Neuron (in vitro differentiated cells): ENCODE results near the gene ZNF273.
"Not testable (repeated sequence)": the region's sequence is repeated elsewhere in the genome, so short reads cannot be mapped to it uniquely, and the experiment has no call there.

ENCODE experiments used
- H2AFZ ChIP-seq: one replicate; pipeline ENCODE4 v1.6.1; 2013; ENCODE audit warnings: low read depth, mild to moderate bottlenecking, inconsistent platforms, low read length, moderate library complexity
- H3K27me3 ChIP-seq: one replicate; pipeline ENCODE4 v1.6.1; 2013; ENCODE audit warnings: low read length; ENCODE audit not compliant: insufficient read depth
- H3K36me3 ChIP-seq: one replicate; pipeline ENCODE4 v1.6.1; 2013; ENCODE audit warnings: low read length; ENCODE audit not compliant: insufficient read depth
- H3K4me1 ChIP-seq: one replicate; pipeline ENCODE4 v1.6.1; 2013; ENCODE audit warnings: low read length; ENCODE audit not compliant: insufficient read depth
- H3K4me3 ChIP-seq: 2 replicates; pipeline ENCODE4 v1.5.1; 2013; ENCODE audit warnings: mild to moderate bottlenecking, low read length, moderate library complexity
- H3K9me3 ChIP-seq: one replicate; pipeline ENCODE4 v1.6.1; 2013; ENCODE audit warnings: low read length

ZNF273 gene

GRCh38 chr7:64902806-64903721, at the start of gene ZNF273:
Gene ZNF273 (plus strand): TSS chr7:64903273. CDS start chr7:64903318, 45 bp downstream.
- peaks cover 4% of the 10 kb centered on the region for H3K9me3 ChIP-seq
- peaks cover 3% of the 10 kb centered on the region for H3K4me1 ChIP-seq
- H2AFZ ChIP-seq, result peak within 1 kb of the TSS; percentile 82
- H3K36me3 ChIP-seq, result peaks cover 12% of the 10 kb centered on the region
- H3K4me3 ChIP-seq, result peak within 1 kb of the TSS; percentile 99
- no peaks in the 10 kb centered on the region for H3K27me3 ChIP-seq

GRCh38 chr7:64853679-64854078, 49.4 kb upstream of the ZNF273 start:
- no peak overlapping the region for H3K4me3 ChIP-seq
- H3K9me3 ChIP-seq, result no peaks in the 10 kb centered on the region

GRCh38 chr7:64854969-64855368, 48.1 kb upstream of the ZNF273 start:
- H2AFZ ChIP-seq, result no peak overlapping the region
- no peak overlapping the region for H3K4me3 ChIP-seq
- no peaks in the 10 kb centered on the region for H3K36me3 ChIP-seq
- no peaks in the 10 kb centered on the region for H3K4me1 ChIP-seq
- H3K27me3 ChIP-seq, result no peaks in the 10 kb centered on the region
- no peaks in the 10 kb centered on the region for H3K9me3 ChIP-seq

More at GRCh38 chr7:64853679-64854078, 49.4 kb upstream of the ZNF273 start:
- H3K36me3 ChIP-seq, result no peaks in the 10 kb centered on the region
- H2AFZ ChIP-seq, result no peak overlapping the region
- H3K27me3 ChIP-seq, result no peaks in the 10 kb centered on the region
- no peaks in the 10 kb centered on the region for H3K4me1 ChIP-seq

GRCh38 chr7:64863021-64863420, 40.1 kb upstream of the ZNF273 start:
- no peak overlapping the region for H3K4me3 ChIP-seq
- H3K27me3 ChIP-seq, result no peaks in the 10 kb centered on the region
- H3K36me3 ChIP-seq, result no peaks in the 10 kb centered on the region
- H3K4me1 ChIP-seq, result no peaks in the 10 kb centered on the region
- H3K9me3 ChIP-seq, result no peaks in the 10 kb centered on the region
- no peak overlapping the region for H2AFZ ChIP-seq

GRCh38 chr7:64863530-64863929, 39.5 kb upstream of the ZNF273 start:
- H3K9me3 ChIP-seq, result not testable (repeated sequence)

GRCh38 chr7:64863969-64864368, 39.1 kb upstream of the ZNF273 start:
- Histone ChIP-seq H3K9me3 (peaks cover 2% of the 10 kb centered on the region), H3K36me3 (no peaks in the 10 kb centered on the region), H2AFZ (no peak overlapping the region), H3K4me3 (no peak overlapping the region), H3K4me1 (no peaks in the 10 kb centered on the region), H3K27me3 (no peaks in the 10 kb centered on the region)

More at GRCh38 chr7:64863530-64863929, 39.5 kb upstream of the ZNF273 start:
- not testable (repeated sequence) for H3K4me3 ChIP-seq, H3K36me3 ChIP-seq, H3K4me1 ChIP-seq, H3K27me3 ChIP-seq, H2AFZ ChIP-seq

GRCh38 chr7:64867863-64868440, 35.1 kb upstream of the ZNF273 start:
- Histone ChIP-seq H3K4me3 (no peak overlapping the region), H3K27me3 (no peaks in the 10 kb centered on the region), H3K36me3 (no peaks in the 10 kb centered on the region), H3K9me3 (peaks cover 17% of the 10 kb centered on the region), H2AFZ (no peak overlapping the region), H3K4me1 (no peaks in the 10 kb centered on the region)

- H2AFZ ChIP-seq, result no peak overlapping the region
- no peaks in the 10 kb centered on the region for H3K36me3 ChIP-seq
- H3K27me3 ChIP-seq, result no peaks in the 10 kb centered on the region
- H3K4me1 ChIP-seq, result no peaks in the 10 kb centered on the region
- H3K4me3 ChIP-seq, result no peak overlapping the region
- H3K9me3 ChIP-seq, result peaks cover 21% of the 10 kb centered on the region
Measured at GRCh38 chr7:64868499-64868898, 34.6 kb upstream of the ZNF273 start.

GRCh38 chr7:64869121-64869725, 33.9 kb upstream of the ZNF273 start:
- no peaks in the 10 kb centered on the region for H3K4me1 ChIP-seq
- H3K27me3 ChIP-seq, result no peaks in the 10 kb centered on the region
- no peak overlapping the region for H2AFZ ChIP-seq
- peaks cover 23% of the 10 kb centered on the region for H3K9me3 ChIP-seq
- H3K36me3 ChIP-seq, result no peaks in the 10 kb centered on the region
- no peak overlapping the region for H3K4me3 ChIP-seq

GRCh38 chr7:64869912-64870562, 33.0 kb upstream of the ZNF273 start:
- Histone ChIP-seq H2AFZ (no peak overlapping the region), H3K36me3 (no peaks in the 10 kb centered on the region), H3K27me3 (no peaks in the 10 kb centered on the region), H3K4me3 (no peak overlapping the region), H3K4me1 (no peaks in the 10 kb centered on the region), H3K9me3 (peaks cover 27% of the 10 kb centered on the region)

- H3K4me1 ChIP-seq, result no peaks in the 10 kb centered on the region
Measured at GRCh38 chr7:64870656-64871055, 32.4 kb upstream of the ZNF273 start.

GRCh38 chr7:64871761-64872160, 31.3 kb upstream of the ZNF273 start:
- H2AFZ ChIP-seq, result no peak overlapping the region
- H3K27me3 ChIP-seq, result no peaks in the 10 kb centered on the region
- H3K4me3 ChIP-seq, result no peak overlapping the region
- H3K4me1 ChIP-seq, result no peaks in the 10 kb centered on the region
- H3K9me3 ChIP-seq, result peaks cover 30% of the 10 kb centered on the region
- H3K36me3 ChIP-seq, result no peaks in the 10 kb centered on the region

More at GRCh38 chr7:64870656-64871055, 32.4 kb upstream of the ZNF273 start:
- H3K9me3 ChIP-seq, result peaks cover 28% of the 10 kb centered on the region
- no peaks in the 10 kb centered on the region for H3K36me3 ChIP-seq
- H3K4me3 ChIP-seq, result no peak overlapping the region
- no peaks in the 10 kb centered on the region for H3K27me3 ChIP-seq
- no peak overlapping the region for H2AFZ ChIP-seq
